IMR-90 (cell line): Measurements from ENCODE around the gene TFB1M. TPM values are rescaled to one million over a fixed set of nuclear protein-coding genes. Genes with fewer than 3 reads are reported as not detected.
A peak's percentile ranks its signal among the peaks of the same experiment; 100 is the strongest.

Experiments
- ATAC-seq: fragments of 200-7000 bp; cut with Tn5 transposase; 2 replicates; pipeline ENCODE4 v1.9.1; 2020; ENCODE audit warnings: low read depth, mild to moderate bottlenecking, moderate library complexity
- BruUV-seq: library from RNA; stranded (reverse); fragments of 400-500 nt; replicated peaks from 2 replicates; lab custom pipeline; 2021; lab: Mats Ljungman, UMichigan
- CTCF ChIA-PET: fragments of 300-600 bp; formaldehyde crosslinking; extraction: SDS; loops from one replicate; lab custom pipeline; 2021; ENCODE audit warnings: antibody characterized with exemption; lab: Yijun Ruan, JAX
- POLR2A ChIA-PET: fragments of 300-600 bp; sonication (Branson Sonifier 250); formaldehyde crosslinking; loops from one replicate; lab custom pipeline; 2022; ENCODE audit warnings: antibody characterized with exemption; ENCODE audit not compliant: unreplicated experiment; lab: Charles Lee
- DNase-seq: peaks from one replicate; pipeline ENCODE4 v3.0.0; 2013
- H2AFZ ChIP-seq: replicated peaks from 2 replicates; pipeline ENCODE3; 2013; ENCODE audit warnings: low read length, mild to moderate bottlenecking; ENCODE audit not compliant: poor library complexity
- H2AK5ac ChIP-seq: 2 replicates; pipeline ENCODE4 v1.6.1; 2013; ENCODE audit warnings: low read depth, low read length, inconsistent platforms
- H2AK9ac ChIP-seq: replicated peaks from 2 replicates; pipeline ENCODE3; 2013; ENCODE audit warnings: mild to moderate bottlenecking, low read depth, low read length, moderate library complexity; ENCODE audit not compliant: poor library complexity
- H2BK120ac ChIP-seq: 2 replicates; pipeline ENCODE4 v1.6.1; 2013; ENCODE audit warnings: low read depth, low read length, inconsistent platforms
- H2BK15ac ChIP-seq: 3 replicates; pipeline ENCODE4 v1.6.1; 2013; ENCODE audit warnings: low read depth, low read length, inconsistent platforms
- H2BK20ac ChIP-seq: 2 replicates; pipeline ENCODE4 v1.6.1; 2013; ENCODE audit warnings: low read depth, mild to moderate bottlenecking, inconsistent platforms, low read length, moderate library complexity
- H2BK5ac ChIP-seq: 2 replicates; pipeline ENCODE4 v1.6.1; 2013; ENCODE audit warnings: mild to moderate bottlenecking, low read depth, low read length, inconsistent platforms; ENCODE audit not compliant: poor library complexity, severe bottlenecking
- H3K14ac ChIP-seq: replicated peaks from 2 replicates; pipeline ENCODE4 v1.6.1; 2013; ENCODE audit warnings: low read depth, low read length, inconsistent platforms
- H3K18ac ChIP-seq: 2 replicates; pipeline ENCODE4 v1.6.1; 2013; ENCODE audit warnings: low read depth, low read length, control low read depth
- H3K23ac ChIP-seq: 2 replicates; pipeline ENCODE4 v1.6.1; 2013; ENCODE audit warnings: low read depth, low read length, inconsistent platforms
- H3K27ac ChIP-seq: 2 replicates; pipeline ENCODE4 v1.5.1; 2013; ENCODE audit warnings: mild to moderate bottlenecking, control low read depth, low read length; ENCODE audit not compliant: insufficient read depth
- H3K27me3 ChIP-seq: 2 replicates; pipeline ENCODE4 v1.6.1; 2013; ENCODE audit warnings: low read length; ENCODE audit not compliant: control insufficient read depth, insufficient read depth
- H3K36me3 ChIP-seq: 2 replicates; pipeline ENCODE4 v1.6.1; 2013; ENCODE audit warnings: low read length, mixed read lengths; ENCODE audit not compliant: control insufficient read depth, insufficient read depth
- H3K4ac ChIP-seq: 2 replicates; pipeline ENCODE4 v1.6.1; 2013; ENCODE audit warnings: low read depth, low read length, inconsistent platforms
- H3K4me1 ChIP-seq: 2 replicates; pipeline ENCODE4 v1.6.1; 2013; ENCODE audit warnings: low read length, mixed read lengths; ENCODE audit not compliant: control insufficient read depth, insufficient read depth
- H3K4me2 ChIP-seq: 2 replicates; pipeline ENCODE4 v1.6.1; 2013; ENCODE audit warnings: low read depth, mild to moderate bottlenecking, control low read depth, low read length, moderate library complexity
- H3K4me3 ChIP-seq: 2 replicates; pipeline ENCODE4 v1.5.1; 2013; ENCODE audit warnings: low read depth, mild to moderate bottlenecking, control low read depth, low read length, moderate library complexity; ENCODE audit not compliant: insufficient read depth
- H3K56ac ChIP-seq: 2 replicates; pipeline ENCODE4 v1.6.1; 2013; ENCODE audit warnings: low read length, inconsistent platforms; ENCODE audit not compliant: insufficient read depth; ENCODE audit errors: extremely low read depth
- H3K79me1 ChIP-seq, 2 experiments: 2 replicates each; pipeline ENCODE4 v1.6.1; 2013; ENCODE audit warnings: low read length in 2 of 2, inconsistent platforms in 1 of 2, low read depth in 1 of 2
- H3K9ac ChIP-seq: 2 replicates; pipeline ENCODE4 v1.6.1; 2013; ENCODE audit warnings: low read depth, low read length, control low read depth
- H3K9me1 ChIP-seq: 2 replicates; pipeline ENCODE4 v1.6.1; 2013; ENCODE audit warnings: low read length, inconsistent platforms; ENCODE audit not compliant: insufficient read depth
- H3K9me3 ChIP-seq: 2 replicates; pipeline ENCODE4 v1.6.1; 2013; ENCODE audit warnings: low read length; ENCODE audit not compliant: control insufficient read depth, insufficient read depth
- H4K20me1 ChIP-seq: 2 replicates; pipeline ENCODE4 v1.6.1; 2013; ENCODE audit warnings: low read length, inconsistent platforms; ENCODE audit not compliant: insufficient read depth
- H4K5ac ChIP-seq: 2 replicates; pipeline ENCODE4 v1.6.1; 2013; ENCODE audit warnings: mild to moderate bottlenecking, low read depth, low read length, control low read depth
- H4K8ac ChIP-seq, 2 experiments: 2 replicates each; pipeline ENCODE4 v1.6.1; 2013; ENCODE audit warnings: low read depth in 2 of 2, low read length in 2 of 2, control low read depth in 1 of 2, inconsistent platforms in 1 of 2
- H4K91ac ChIP-seq: 2 replicates; pipeline ENCODE4 v1.6.1; 2013; ENCODE audit warnings: low read depth, low read length, inconsistent platforms; ENCODE audit not compliant: insufficient read depth
- BHLHE40 ChIP-seq: fragments of 150-350 bp; IDR thresholded peaks from 2 replicates; pipeline ENCODE4 v1.6.1; 2016; ENCODE audit warnings: mild to moderate bottlenecking, low read depth, low read length
- CHD1 ChIP-seq: IDR thresholded peaks from 2 replicates; pipeline ENCODE4 v1.6.1; 2012; ENCODE audit warnings: low read depth, low read length, improper control_type of control experiment
- CTCF ChIP-seq: conservative IDR thresholded peaks from 2 replicates; pipeline ENCODE4 v1.5.1; 2012; ENCODE audit warnings: mild to moderate bottlenecking, low read depth, low read length, improper control_type of control experiment
- FOS ChIP-seq: fragments of 150-350 bp; IDR thresholded peaks from 2 replicates; pipeline ENCODE4 v1.6.1; 2016; ENCODE audit warnings: low read depth, low read length
- MAZ ChIP-seq: IDR thresholded peaks from 2 replicates; pipeline ENCODE4 v1.6.1; 2012; ENCODE audit warnings: low read depth, mild to moderate bottlenecking, low read length, improper control_type of control experiment, moderate library complexity, borderline replicate concordance
- MXI1 ChIP-seq: IDR thresholded peaks from 2 replicates; pipeline ENCODE4 v1.6.1; 2012; ENCODE audit warnings: low read depth, mild to moderate bottlenecking, low read length, moderate library complexity, borderline replicate concordance
- POLR2A ChIP-seq: IDR thresholded peaks from 2 replicates; pipeline ENCODE4 v1.6.1; 2012; ENCODE audit warnings: mild to moderate bottlenecking, low read depth, low read length
- RAD21 ChIP-seq: IDR thresholded peaks from 2 replicates; pipeline ENCODE4 v1.6.1; 2012; ENCODE audit warnings: low read length, improper control_type of control experiment
- RCOR1 ChIP-seq: IDR thresholded peaks from 2 replicates; pipeline ENCODE4 v1.6.1; 2012; ENCODE audit warnings: mild to moderate bottlenecking, low read length, improper control_type of control experiment; ENCODE audit not compliant: insufficient replicate concordance
- SMC3 ChIP-seq: fragments of 150-350 bp; IDR thresholded peaks from 2 replicates; pipeline ENCODE4 v1.6.1; 2016; ENCODE audit warnings: low read depth, mild to moderate bottlenecking, antibody characterized with exemption, low read length, moderate library complexity
- USF2 ChIP-seq: fragments of 150-350 bp; IDR thresholded peaks from 2 replicates; pipeline ENCODE4 v1.6.1; 2017; ENCODE audit warnings: mild to moderate bottlenecking, antibody characterized with exemption, low read length, low read depth
- WGBS, 2 experiments: methylation state at CpG; one replicate each; pipeline versions ENCODE4 v1.1.5 to v1.1.7; 2013; ENCODE audit warnings: missing lambda C conversion rate in 2 of 2; ENCODE audit not compliant: insufficient read length in 1 of 2; ENCODE audit errors: extremely low coverage in 2 of 2; 5-methylcytosine and 5-hydroxymethylcytosine counted together
- dilution Hi-C: fragments of 300-500 bp; cut with HindIII; formaldehyde crosslinking; loops from one replicate; pipeline ENCODE4 v1.14.3; 2018; ENCODE audit warnings: low sequenced_read_pairs; ENCODE audit not compliant: unreplicated experiment
- in situ Hi-C: fragments of 300-500 bp; cut with MboI; formaldehyde crosslinking; loops from 3 replicates; pipeline ENCODE4 v1.14.3; 2019; ENCODE audit warnings: low sequenced_read_pairs, inconsistent platforms, mixed read lengths
- intact Hi-C: fragments of 100-400 bp; cut with micrococcal nuclease; formaldehyde crosslinking; loops from 2 replicates; pipeline ENCODE4 v1.10.0; 2022
- polyA plus RNA-seq, 3 experiments: library from polyadenylated mRNA; depleted of rRNA; stranded (reverse); fragments of >200 nt; gene quantifications; 2 replicates each; pipeline ENCODE4 v1.2.3, GENCODE V29; 2012; ENCODE audit warnings: low replicate concordance in 1 of 3
- total RNA-seq: library from RNA; depleted of rRNA; stranded (reverse); fragments of >200 nt; gene quantifications from 2 replicates; pipeline ENCODE4 v1.2.3, GENCODE V29; 2012

TFB1M gene
- total and polyA plus RNA-seq, 2 of the 4 experiments (the other 2 are of a cell fraction): 18.1 to 22.4 TPM

GRCh38 chr6:155248008-155249001, 66.0 kb downstream of the TFB1M start:
- DNase-seq: peak; percentile 77
- H3K79me1 ChIP-seq: 0 out of 4 replicates have a peak, but pooled peaks cover 0 to 3% of the 10 kb centered on the region in 2 experiments
- H4K8ac ChIP-seq: peak overlapping the region in 1 of 2 experiments; percentile 46; a peak in 1 of 4 replicates
- no peak overlapping the region for H3K4me3 ChIP-seq
- BruUV-seq: no TSS peak
- no peak overlapping the region for H4K91ac ChIP-seq
- H2AK5ac ChIP-seq: no peak overlapping the region; the same call in 1 of the 2 replicates
- H3K27me3 ChIP-seq: no peaks in the 10 kb centered on the region
- no peaks in the 10 kb centered on the region for H3K9me3 ChIP-seq
- H3K4me2 ChIP-seq: no peak overlapping the region
- H3K14ac ChIP-seq: no peak overlapping the region
- ChIA-PET CTCF (interaction anchor here (0.7 to 2.1 kb wide), 7 partner anchors 18 to 573 kb away, joined by 3 to 15 read pairs (median 5); no protein-coding TSS in a partner anchor), POLR2A (no interaction called here)
- H3K56ac ChIP-seq: no peak overlapping the region
- H2BK120ac ChIP-seq: no peak overlapping the region
- H4K20me1 ChIP-seq: no peaks in the 10 kb centered on the region
- H3K9me1 ChIP-seq: peaks cover 11% of the 10 kb centered on the region; the same call in 1 of the 2 replicates
- H3K9ac ChIP-seq: no peak overlapping the region
- H3K18ac ChIP-seq: no peak overlapping the region
- H3K23ac ChIP-seq: no peak overlapping the region
- no peak overlapping the region for H2AK9ac ChIP-seq
- in situ Hi-C loops (loop anchor here (5.0 to 10.0 kb wide), 2 partner anchors 71 to 574 kb away; no protein-coding TSS in a partner anchor), dilution Hi-C loops (no loop called here), intact Hi-C loops (loop anchor here (1.0 to 2.0 kb wide), 4 partner anchors 71 to 574 kb away; no protein-coding TSS in a partner anchor)
- H4K5ac ChIP-seq: no peak overlapping the region
- 92% methylated on average over 7 of the region's 30 CpGs; no CpG with 5 or more reads in 1 of the 2 experiments for WGBS, 2 experiments
- peaks cover 4% of the 10 kb centered on the region; the same call in 1 of the 2 replicates for H3K4me1 ChIP-seq
- peak; percentile 86 for ATAC-seq
- H3K27ac ChIP-seq: no peak overlapping the region
- peak overlapping the region; percentile 34; the same call in 1 of the 2 replicates for H2BK20ac ChIP-seq
- H3K4ac ChIP-seq: peak overlapping the region; percentile 79
- no peak overlapping the region for H2BK15ac ChIP-seq
- peaks cover 6% of the 10 kb centered on the region for H3K36me3 ChIP-seq
- H2AFZ ChIP-seq: no peak overlapping the region
- TF ChIP-seq POLR2A (no peak), FOS (no peak), RCOR1 (no peak), RAD21 (peak; percentile 87), CTCF (peak; percentile 79), SMC3 (peak; percentile 90), MXI1 (no peak), BHLHE40 (no peak), USF2 (peak; percentile 47; the same call in 1 of the 2 replicates), CHD1 (no peak), MAZ (no peak)
- no peak overlapping the region for H2BK5ac ChIP-seq
